ENCODE measurements around the gene DROSHA.

DNA sequence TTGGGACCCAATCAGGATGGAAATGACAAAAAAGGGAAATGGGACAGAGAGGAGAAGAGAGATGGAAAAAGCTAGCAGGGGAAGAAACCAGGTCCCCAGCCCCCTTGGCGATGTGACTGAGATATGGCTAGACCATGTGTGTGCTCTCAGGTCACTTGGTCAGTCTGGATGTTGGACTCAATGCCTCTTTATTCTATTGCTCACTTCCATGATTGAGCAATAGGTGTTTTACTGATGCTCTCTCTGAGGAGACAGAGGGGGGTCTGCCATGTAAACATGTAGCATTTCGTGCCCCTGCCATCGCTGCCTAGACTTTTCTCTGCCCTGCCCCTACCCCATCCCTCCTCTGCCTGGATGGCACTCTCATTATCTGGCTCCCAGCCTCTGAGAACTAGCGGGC is 150.6 kb downstream of the DROSHA start:
- TF ChIP-seq CTCF (IDR thresholded peaks at IDR 0.05; ENCODE audit: low read length) (no peak), EZH2 (optimal IDR thresholded peaks at IDR 0.05; ENCODE audit: low read depth, low read length) (no peak), EZH2phosphoT487 (IDR thresholded peaks at IDR 0.05; ENCODE audit: low read length) (no peak)

Data from MM.1S (cell line).